ENCODE results near the gene BRD4.

GRCh38 chr19:15292140-15292539, 40.2 kb downstream of the BRD4 start:
- no peak for TF ChIP-seq USF2 (IDR thresholded peaks at IDR 0.05; ENCODE audit: borderline replicate concordance, low read depth, low read length)
- TF ChIP-seq CHD2 (IDR thresholded peaks at IDR 0.05; ENCODE audit: borderline replicate concordance, low read depth, low read length): no peak
- no peak for TF ChIP-seq JUNB (IDR thresholded peaks at IDR 0.05)
- TF ChIP-seq, protein P1, sequence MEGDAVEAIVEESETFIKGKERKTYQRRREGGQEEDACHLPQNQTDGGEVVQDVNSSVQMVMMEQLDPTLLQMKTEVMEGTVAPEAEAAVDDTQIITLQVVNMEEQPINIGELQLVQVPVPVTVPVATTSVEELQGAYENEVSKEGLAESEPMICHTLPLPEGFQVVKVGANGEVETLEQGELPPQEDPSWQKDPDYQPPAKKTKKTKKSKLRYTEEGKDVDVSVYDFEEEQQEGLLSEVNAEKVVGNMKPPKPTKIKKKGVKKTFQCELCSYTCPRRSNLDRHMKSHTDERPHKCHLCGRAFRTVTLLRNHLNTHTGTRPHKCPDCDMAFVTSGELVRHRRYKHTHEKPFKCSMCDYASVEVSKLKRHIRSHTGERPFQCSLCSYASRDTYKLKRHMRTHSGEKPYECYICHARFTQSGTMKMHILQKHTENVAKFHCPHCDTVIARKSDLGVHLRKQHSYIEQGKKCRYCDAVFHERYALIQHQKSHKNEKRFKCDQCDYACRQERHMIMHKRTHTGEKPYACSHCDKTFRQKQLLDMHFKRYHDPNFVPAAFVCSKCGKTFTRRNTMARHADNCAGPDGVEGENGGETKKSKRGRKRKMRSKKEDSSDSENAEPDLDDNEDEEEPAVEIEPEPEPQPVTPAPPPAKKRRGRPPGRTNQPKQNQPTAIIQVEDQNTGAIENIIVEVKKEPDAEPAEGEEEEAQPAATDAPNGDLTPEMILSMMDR (IDR thresholded peaks at IDR 0.05 in 2 of 3, conservative IDR thresholded peaks at IDR 0.05 in 1 of 3; ENCODE audit: control insufficient read depth in 2 of 3, extremely low read depth in 1 of 3, insufficient read depth in 1 of 3, low read depth in 3 of 3, low read length in 3 of 3): no peak
- no peak for TF ChIP-seq EP300 (IDR thresholded peaks at IDR 0.05; ENCODE audit: borderline replicate concordance in 1 of 2, control insufficient read depth in 1 of 2, low read depth in 2 of 2, low read length in 2 of 2)
- TF ChIP-seq POLR2A (IDR thresholded peaks at IDR 0.05; ENCODE audit: low read depth, low read length): no peak
- TF ChIP-seq, protein P2, sequence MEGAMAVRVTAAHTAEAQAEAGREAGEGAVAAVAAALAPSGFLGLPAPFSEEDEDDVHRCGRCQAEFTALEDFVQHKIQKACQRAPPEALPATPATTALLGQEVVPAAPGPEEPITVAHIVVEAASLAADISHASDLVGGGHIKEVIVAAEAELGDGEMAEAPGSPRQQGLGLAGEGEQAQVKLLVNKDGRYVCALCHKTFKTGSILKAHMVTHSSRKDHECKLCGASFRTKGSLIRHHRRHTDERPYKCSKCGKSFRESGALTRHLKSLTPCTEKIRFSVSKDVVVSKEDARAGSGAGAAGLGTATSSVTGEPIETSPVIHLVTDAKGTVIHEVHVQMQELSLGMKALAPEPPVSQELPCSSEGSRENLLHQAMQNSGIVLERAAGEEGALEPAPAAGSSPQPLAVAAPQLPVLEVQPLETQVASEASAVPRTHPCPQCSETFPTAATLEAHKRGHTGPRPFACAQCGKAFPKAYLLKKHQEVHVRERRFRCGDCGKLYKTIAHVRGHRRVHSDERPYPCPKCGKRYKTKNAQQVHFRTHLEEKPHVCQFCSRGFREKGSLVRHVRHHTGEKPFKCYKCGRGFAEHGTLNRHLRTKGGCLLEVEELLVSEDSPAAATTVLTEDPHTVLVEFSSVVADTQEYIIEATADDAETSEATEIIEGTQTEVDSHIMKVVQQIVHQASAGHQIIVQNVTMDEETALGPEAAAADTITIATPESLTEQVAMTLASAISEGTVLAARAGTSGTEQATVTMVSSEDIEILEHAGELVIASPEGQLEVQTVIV (IDR thresholded peaks at IDR 0.05; ENCODE audit: borderline replicate concordance, partially characterized antibody): no peak
- no peak for TF ChIP-seq ZNF274 (IDR thresholded peaks at IDR 0.05; ENCODE audit: insufficient read depth, insufficient read length)
- TF ChIP-seq EED (IDR thresholded peaks at IDR 0.05; ENCODE audit: low read depth): no peak
